Stimulated activated CD4-positive, alpha-beta T cell treated with anti-CD3 and anti-CD28 coated beads, Interleukin-15, amount 100 ng/mL, for 24 hours (primary cell): ENCODE data around the gene PDE9A.
A peak's percentile ranks its signal among the peaks of the same experiment; 100 is the strongest.
"Not testable (repeated sequence)": the region's sequence is repeated elsewhere in the genome, so short reads cannot be mapped to it uniquely, and the experiment has no call there.

ENCODE experiments used
- DNase-seq: peaks from one replicate; pipeline ENCODE4 v3.0.0-alpha.2; 2020

PDE9A gene

GRCh38 chr21:42653231-42654061 is at the start of gene PDE9A:
TSS of gene PDE9A (plus strand) at chr21:42653621. CDS start at chr21:42653815, 194 bp downstream.
- DNase-seq, result peak; percentile 47

GRCh38 chr21:42607102-42607501 is 46.3 kb upstream of the PDE9A start:
- DNase-seq, result no peak

GRCh38 chr21:42607525-42608102 is 45.8 kb upstream of the PDE9A start:
- no peak for DNase-seq

- DNase-seq, result no peak
These were observed 45.0 kb upstream of the PDE9A start for GRCh38 chr21:42608446-42608845.

- DNase-seq, result peak; percentile 64
These were observed 43.6 kb upstream of the PDE9A start for GRCh38 chr21:42609811-42610210.

GRCh38 chr21:42611852-42612251 is 41.6 kb upstream of the PDE9A start:
- no peak for DNase-seq

GRCh38 chr21:42612390-42612789 is 41.0 kb upstream of the PDE9A start:
- DNase-seq, result no peak

- no peak for DNase-seq
These were observed 39.7 kb upstream of the PDE9A start for GRCh38 chr21:42613756-42614155.

- DNase-seq, result peak; percentile 69
These were observed 39.0 kb upstream of the PDE9A start for GRCh38 chr21:42614396-42614795.

GRCh38 chr21:42614811-42615351 is 38.5 kb upstream of the PDE9A start:
- peak; percentile 71 for DNase-seq

- DNase-seq, result not testable (repeated sequence)
These were observed 38.0 kb upstream of the PDE9A start for GRCh38 chr21:42615377-42615776.

- DNase-seq, result no peak
These were observed 37.5 kb upstream of the PDE9A start for GRCh38 chr21:42615924-42616323.

- peak; percentile 27 for DNase-seq
These were observed 37.0 kb upstream of the PDE9A start for GRCh38 chr21:42616446-42616845.

GRCh38 chr21:42616941-42617340 is 36.5 kb upstream of the PDE9A start:
- DNase-seq, result no peak

GRCh38 chr21:42617486-42617885 is 35.9 kb upstream of the PDE9A start:
- no peak for DNase-seq

GRCh38 chr21:42618707-42619102 is 34.7 kb upstream of the PDE9A start:
- DNase-seq, result no peak

GRCh38 chr21:42619166-42619565 is 34.3 kb upstream of the PDE9A start:
- no peak for DNase-seq

GRCh38 chr21:42619841-42620240 is 33.6 kb upstream of the PDE9A start:
- DNase-seq, result no peak

GRCh38 chr21:42621166-42621818 is 32.1 kb upstream of the PDE9A start:
- DNase-seq, result no peak

- DNase-seq, result no peak
These were observed 31.6 kb upstream of the PDE9A start for GRCh38 chr21:42621819-42622177.

- DNase-seq, result no peak
These were observed 31.1 kb upstream of the PDE9A start for GRCh38 chr21:42622284-42622683.

- no peak for DNase-seq
These were observed 29.7 kb upstream of the PDE9A start for GRCh38 chr21:42623694-42624093.

- no peak for DNase-seq
These were observed 29.2 kb upstream of the PDE9A start for GRCh38 chr21:42624095-42624790.
